Measurements from ENCODE around the gene TEC. TPM values are rescaled to one million over a fixed set of nuclear protein-coding genes. Genes with fewer than 3 reads are reported as not detected.
"Not testable (repeated sequence)": the region's sequence is repeated elsewhere in the genome, so short reads cannot be mapped to it uniquely, and the experiment has no call there.

Gene TEC
- polyA plus RNA-seq, 6 donors from 2014 or later: 0.97 to 2.7 (median 1.6) TPM

GRCh38 chr4:48195853-48196252 is 73.8 kb downstream of the TEC start:
- ATAC-seq (ENCODE audit: low read depth in 2 of 2): no peak
- Mint-ChIP-seq H3K9me3 (peaks cover 0 to 1% (median 0%) of the 10 kb centered on the region in 7 donors), H3K36me3 (peaks cover 0 to 3% of the 10 kb centered on the region in 2 donors), H3K27ac (peak overlapping the region in 2 of 6 donors; percentile 18 to 69), H3K4me3 (peak overlapping the region in 4 of 8 donors; percentile 13 to 72 (median 44)), H3K27me3 (no peaks in the 10 kb centered on the region), H3K4me1 (peaks cover 25 to 54% (median 30%) of the 10 kb centered on the region in 3 donors)
- DNase-seq: no peak

GRCh38 chr4:48195374-48195773 is 74.3 kb downstream of the TEC start:
- Mint-ChIP-seq H3K36me3 (no peaks in the 10 kb centered on the region), H3K4me1 (peaks cover 25 to 54% (median 31%) of the 10 kb centered on the region in 3 donors), H3K27ac (peak overlapping the region in 1 of 6 donors; percentile 69), H3K4me3 (peak overlapping the region in 2 of 8 donors; percentile 57 to 72), H3K9me3 (no peaks in the 10 kb centered on the region), H3K27me3 (no peaks in the 10 kb centered on the region)
- ATAC-seq (ENCODE audit: low read depth in 2 of 2): no peak
- no peak for DNase-seq

GRCh38 chr4:48194971-48195370 is 74.7 kb downstream of the TEC start:
- H3K4me3 Mint-ChIP-seq: peak overlapping the region in 3 of 8 donors; percentile 46 to 87 (median 57)
- peaks cover 25 to 52% (median 32%) of the 10 kb centered on the region in 3 donors for H3K4me1 Mint-ChIP-seq
- H3K27ac Mint-ChIP-seq: peak overlapping the region in 1 of 6 donors; percentile 69

DNA sequence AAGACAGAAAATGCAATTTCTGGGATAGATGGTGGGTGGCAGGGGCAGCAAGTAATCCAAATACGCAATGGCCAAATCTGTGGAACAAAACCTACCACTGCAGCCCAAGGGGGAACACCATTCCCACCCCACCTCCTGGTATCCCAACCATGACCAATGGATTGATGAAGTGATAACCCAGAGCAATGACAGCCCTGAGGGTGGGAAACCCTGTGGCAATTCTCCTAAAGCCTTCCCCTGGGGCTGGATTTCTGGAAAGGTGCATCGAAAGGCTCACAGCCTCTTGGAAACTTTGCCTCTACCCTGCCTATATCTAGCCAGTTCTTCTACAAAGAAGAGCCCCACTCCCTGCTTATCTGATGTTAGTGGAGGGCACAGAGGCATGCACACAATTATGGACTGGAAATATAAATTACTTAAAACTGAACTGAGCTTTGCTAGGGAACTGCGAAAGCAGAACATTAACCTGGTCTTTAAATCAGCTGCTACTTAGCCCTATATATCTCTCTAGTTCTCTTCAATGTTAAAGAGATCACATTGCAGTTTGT is 75.6 kb downstream of the TEC start:
- H3K27ac Mint-ChIP-seq: peak overlapping the region in 2 of 6 donors; percentile 62 to 81
- H3K27me3 Mint-ChIP-seq: no peaks in the 10 kb centered on the region
- no peak for DNase-seq
- no peaks in the 10 kb centered on the region for H3K9me3 Mint-ChIP-seq
- H3K36me3 Mint-ChIP-seq: no peaks in the 10 kb centered on the region
- ATAC-seq (ENCODE audit: low read depth in 2 of 2): no peak
- no peak overlapping the region for H3K4me3 Mint-ChIP-seq
- H3K4me1 Mint-ChIP-seq: peaks cover 25 to 51% (median 29%) of the 10 kb centered on the region in 3 donors

More at GRCh38 chr4:48194971-48195370, 74.7 kb downstream of the TEC start:
- DNase-seq: no peak
- H3K27me3 Mint-ChIP-seq: no peaks in the 10 kb centered on the region
- no peaks in the 10 kb centered on the region for H3K9me3 Mint-ChIP-seq
- no peaks in the 10 kb centered on the region for H3K36me3 Mint-ChIP-seq
- ATAC-seq (ENCODE audit: low read depth in 2 of 2): no peak

- H3K27ac Mint-ChIP-seq: peak overlapping the region in 3 of 6 donors; percentile 17 to 81 (median 41)
- DNase-seq (no peak), ATAC-seq (ENCODE audit: low read depth in 2 of 2) (peak in 1 of 2 donors; percentile 63)
- no peaks in the 10 kb centered on the region for H3K36me3 Mint-ChIP-seq
- peaks cover 25 to 49% (median 28%) of the 10 kb centered on the region in 3 donors for H3K4me1 Mint-ChIP-seq
- no peaks in the 10 kb centered on the region for H3K9me3 Mint-ChIP-seq
- no peak overlapping the region for H3K4me3 Mint-ChIP-seq
- H3K27me3 Mint-ChIP-seq: no peaks in the 10 kb centered on the region
Measured at GRCh38 chr4:48193096-48193836, 76.4 kb downstream of the TEC start.

- Mint-ChIP-seq H3K36me3 (no peaks in the 10 kb centered on the region), H3K4me1 (peaks cover 19 to 34% (median 22%) of the 10 kb centered on the region in 3 donors), H3K27me3 (no peaks in the 10 kb centered on the region), H3K27ac (no peak overlapping the region), H3K4me3 (peak overlapping the region in 1 of 8 donors; percentile 9), H3K9me3 (no peaks in the 10 kb centered on the region)
- ATAC-seq (ENCODE audit: low read depth in 2 of 2): no peak
- DNase-seq: no peak
Measured at GRCh38 chr4:48191758-48192157, 77.9 kb downstream of the TEC start.

DNA sequence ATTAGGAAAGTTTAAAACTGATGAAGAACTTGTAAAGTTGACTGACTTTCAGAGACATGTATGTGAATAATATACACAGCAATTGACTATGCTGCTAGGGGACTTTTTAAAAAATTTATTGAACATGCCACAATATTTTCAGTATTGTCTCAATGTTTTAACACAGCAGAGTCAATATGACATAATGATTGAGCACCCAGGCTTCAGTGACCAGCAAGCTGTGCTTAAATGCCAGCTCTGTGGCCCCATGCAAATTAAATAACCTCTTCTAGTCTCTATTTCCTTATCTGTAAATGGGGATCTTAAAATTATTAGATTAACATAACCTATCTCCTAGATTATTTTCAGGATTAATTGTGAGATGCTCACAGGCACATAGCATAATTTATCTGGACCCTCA is 78.8 kb downstream of the TEC start:
- no peaks in the 10 kb centered on the region for H3K9me3 Mint-ChIP-seq
- H3K4me1 Mint-ChIP-seq: peaks cover 14 to 24% (median 17%) of the 10 kb centered on the region in 3 donors
- DNase-seq: no peak
- no peaks in the 10 kb centered on the region for H3K36me3 Mint-ChIP-seq
- no peaks in the 10 kb centered on the region for H3K27me3 Mint-ChIP-seq
- no peak overlapping the region for H3K4me3 Mint-ChIP-seq
- ATAC-seq (ENCODE audit: low read depth in 2 of 2): peak in 1 of 2 donors; percentile 43
- H3K27ac Mint-ChIP-seq: no peak overlapping the region

GRCh38 chr4:48189731-48190130 is 79.9 kb downstream of the TEC start:
- no peak for ATAC-seq (ENCODE audit: low read depth in 2 of 2)
- Mint-ChIP-seq H3K4me1 (peaks cover 6 to 17% (median 12%) of the 10 kb centered on the region in 3 donors), H3K27ac (no peak overlapping the region), H3K36me3 (no peaks in the 10 kb centered on the region), H3K9me3 (no peaks in the 10 kb centered on the region), H3K4me3 (no peak overlapping the region), H3K27me3 (no peaks in the 10 kb centered on the region)
- DNase-seq: no peak

DNA sequence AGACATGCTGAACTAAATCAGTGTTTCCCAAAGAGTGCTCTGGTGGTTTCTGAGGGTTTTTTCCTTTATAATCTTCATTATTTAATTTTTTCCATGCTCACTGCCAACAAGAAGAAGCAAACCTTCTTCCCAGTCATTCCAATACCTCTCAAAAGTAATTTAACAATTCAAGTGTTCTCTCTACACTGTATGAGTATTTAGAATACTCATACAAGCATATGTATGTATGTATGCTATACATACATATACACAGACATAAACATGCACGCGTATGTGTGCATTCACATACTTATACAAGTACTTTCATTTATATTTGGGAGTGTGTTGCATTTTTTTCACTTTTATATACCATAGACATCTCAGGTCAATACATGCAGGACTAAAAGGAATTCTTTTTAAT is 81.2 kb downstream of the TEC start:
- Mint-ChIP-seq H3K27me3 (no peaks in the 10 kb centered on the region), H3K9me3 (no peaks in the 10 kb centered on the region), H3K36me3 (no peaks in the 10 kb centered on the region), H3K27ac (no peak overlapping the region), H3K4me1 (peaks cover 0 to 6% (median 4%) of the 10 kb centered on the region in 3 donors), H3K4me3 (no peak overlapping the region)
- DNase-seq (no peak), ATAC-seq (ENCODE audit: low read depth in 2 of 2) (no peak)

- Mint-ChIP-seq H3K9me3 (no peaks in the 10 kb centered on the region), H3K4me3 (no peak overlapping the region)
Measured at GRCh38 chr4:48187813-48188212, 81.8 kb downstream of the TEC start.

GRCh38 chr4:48187066-48187465 is 82.6 kb downstream of the TEC start:
- H3K4me1 Mint-ChIP-seq; ATAC-seq (ENCODE audit: low read depth in 2 of 2); H3K4me3 Mint-ChIP-seq; H3K9me3 Mint-ChIP-seq; H3K27ac Mint-ChIP-seq; DNase-seq; H3K36me3 Mint-ChIP-seq; H3K27me3 Mint-ChIP-seq: not testable (repeated sequence)

More at GRCh38 chr4:48187813-48188212, 81.8 kb downstream of the TEC start:
- Mint-ChIP-seq H3K4me1 (peaks cover 0 to 3% (median 0%) of the 10 kb centered on the region in 3 donors), H3K36me3 (no peaks in the 10 kb centered on the region), H3K27me3 (no peaks in the 10 kb centered on the region), H3K27ac (no peak overlapping the region)
- ATAC-seq (ENCODE audit: low read depth in 2 of 2) (no peak), DNase-seq (no peak)

GRCh38 chr4:48186394-48186793 is 83.2 kb downstream of the TEC start:
- H3K27me3 Mint-ChIP-seq; DNase-seq; H3K4me3 Mint-ChIP-seq; H3K36me3 Mint-ChIP-seq; H3K27ac Mint-ChIP-seq; H3K9me3 Mint-ChIP-seq; H3K4me1 Mint-ChIP-seq; ATAC-seq (ENCODE audit: low read depth in 2 of 2): not testable (repeated sequence)

DNA sequence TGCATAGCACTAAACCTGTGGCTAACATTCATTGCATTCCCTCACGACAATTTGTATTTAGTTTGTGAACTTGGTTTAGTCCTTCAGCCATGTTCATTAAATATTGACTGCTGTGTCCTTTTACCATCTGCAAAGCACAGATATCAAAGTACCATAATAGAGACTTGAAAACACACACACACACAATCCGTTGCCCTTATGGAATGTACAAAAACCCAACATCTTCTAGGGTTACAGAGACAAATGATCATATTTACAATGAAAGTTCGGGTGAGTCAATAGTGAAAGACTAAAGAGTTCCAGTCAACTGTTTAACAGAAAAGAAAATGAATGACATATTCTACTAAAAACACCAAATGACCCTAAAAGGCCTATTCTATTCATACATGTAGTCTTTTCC is 84.8 kb downstream of the TEC start:
- Mint-ChIP-seq H3K9me3 (no peaks in the 10 kb centered on the region), H3K4me1 (peaks cover 0 to 7% (median 0%) of the 10 kb centered on the region in 3 donors), H3K27ac (no peak overlapping the region), H3K4me3 (peak overlapping the region in 1 of 8 donors; percentile 22), H3K36me3 (no peaks in the 10 kb centered on the region), H3K27me3 (no peaks in the 10 kb centered on the region)
- DNase-seq (no peak), ATAC-seq (ENCODE audit: low read depth in 2 of 2) (no peak)

GRCh38 chr4:48180234-48180633 is 89.4 kb downstream of the TEC start:
- H3K4me3 Mint-ChIP-seq: no peak overlapping the region
- peaks cover 3 to 16% (median 6%) of the 10 kb centered on the region in 7 donors for H3K9me3 Mint-ChIP-seq
- H3K27ac Mint-ChIP-seq: no peak overlapping the region
- no peak for ATAC-seq (ENCODE audit: low read depth in 2 of 2)
- H3K4me1 Mint-ChIP-seq: peaks cover 0 to 11% (median 0%) of the 10 kb centered on the region in 3 donors
- no peaks in the 10 kb centered on the region for H3K27me3 Mint-ChIP-seq
- H3K36me3 Mint-ChIP-seq: peaks cover 14 to 19% of the 10 kb centered on the region in 2 donors
- DNase-seq: no peak
